IgD-negative memory B cell (primary cell): ENCODE results near the gene SNTG2. TPM values are rescaled to one million over a fixed set of nuclear protein-coding genes. Genes with fewer than 3 reads are reported as not detected.

ENCODE experiments used
- H3K27ac Mint-ChIP-seq, 3 donors: one replicate each; pipeline ENCODE4 v1.8.0; 2020 to 2022; ENCODE audit warnings: mild to moderate bottlenecking in 3 of 3, mixed read lengths in 3 of 3, moderate library complexity in 1 of 3
- H3K27me3 Mint-ChIP-seq: one replicate; pipeline ENCODE4 v1.8.0; 2021; ENCODE audit warnings: mixed read lengths
- H3K36me3 Mint-ChIP-seq: one replicate; pipeline ENCODE4 v1.8.0; 2020; ENCODE audit warnings: mild to moderate bottlenecking, mixed read lengths
- H3K4me1 Mint-ChIP-seq, 3 donors: one replicate each; pipeline ENCODE4 v1.8.0; 2020 to 2022; ENCODE audit warnings: mixed read lengths in 3 of 3, mild to moderate bottlenecking in 1 of 3
- H3K4me3 Mint-ChIP-seq, 4 donors: one replicate each; pipeline ENCODE4 v1.8.0; 2020 to 2022; ENCODE audit warnings: mild to moderate bottlenecking in 4 of 4, mixed read lengths in 4 of 4, moderate library complexity in 3 of 4
- H3K9me3 Mint-ChIP-seq, 3 donors: one replicate each; pipeline ENCODE4 v1.8.0; 2020 to 2021; ENCODE audit warnings: mixed read lengths in 3 of 3, mild to moderate bottlenecking in 1 of 3
- polyA plus RNA-seq: library from polyadenylated mRNA; unstranded; fragments of 300-500 nt; fragmentation: Illumina TruSeq; gene quantifications from one replicate; pipeline ENCODE4 v1.2.3, GENCODE V29; 2021

SNTG2 gene
- polyA plus RNA-seq, 1 donor from 2014 or later: not detected

GRCh38 chr2:920999-921398 lies 29.6 kb upstream of the SNTG2 start:
- Mint-ChIP-seq H3K9me3 (peaks cover 0 to 3% (median 0%) of the 10 kb centered on the region in 3 donors), H3K36me3 (no peaks in the 10 kb centered on the region), H3K27me3 (no peaks in the 10 kb centered on the region), H3K4me1 (no peaks in the 10 kb centered on the region), H3K4me3 (no peak overlapping the region), H3K27ac (no peak overlapping the region)

DNA sequence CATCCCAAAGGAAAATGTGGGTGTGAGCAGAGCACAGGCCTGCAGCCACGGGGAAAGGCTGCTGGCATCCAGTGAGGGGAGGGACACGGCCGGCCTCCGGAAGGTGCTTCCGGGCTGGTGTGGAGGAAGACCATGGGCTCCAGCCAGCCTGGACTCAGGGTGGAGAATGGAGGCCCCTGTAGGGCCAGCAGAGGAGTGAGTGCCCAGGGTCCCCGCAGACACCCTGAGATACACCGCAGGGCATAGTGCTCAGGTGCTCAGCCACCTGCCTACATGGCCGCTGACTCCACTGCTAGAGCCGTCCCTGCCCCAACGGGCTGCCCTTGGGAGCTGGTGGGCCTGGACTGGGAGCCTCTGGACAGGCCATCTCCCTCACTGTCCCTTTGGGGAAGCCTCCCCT lies 28.5 kb upstream of the SNTG2 start:
- Mint-ChIP-seq H3K36me3 (no peaks in the 10 kb centered on the region), H3K27ac (no peak overlapping the region), H3K27me3 (no peaks in the 10 kb centered on the region), H3K4me3 (no peak overlapping the region), H3K4me1 (no peaks in the 10 kb centered on the region), H3K9me3 (peaks cover 0 to 1% (median 0%) of the 10 kb centered on the region in 3 donors)

DNA sequence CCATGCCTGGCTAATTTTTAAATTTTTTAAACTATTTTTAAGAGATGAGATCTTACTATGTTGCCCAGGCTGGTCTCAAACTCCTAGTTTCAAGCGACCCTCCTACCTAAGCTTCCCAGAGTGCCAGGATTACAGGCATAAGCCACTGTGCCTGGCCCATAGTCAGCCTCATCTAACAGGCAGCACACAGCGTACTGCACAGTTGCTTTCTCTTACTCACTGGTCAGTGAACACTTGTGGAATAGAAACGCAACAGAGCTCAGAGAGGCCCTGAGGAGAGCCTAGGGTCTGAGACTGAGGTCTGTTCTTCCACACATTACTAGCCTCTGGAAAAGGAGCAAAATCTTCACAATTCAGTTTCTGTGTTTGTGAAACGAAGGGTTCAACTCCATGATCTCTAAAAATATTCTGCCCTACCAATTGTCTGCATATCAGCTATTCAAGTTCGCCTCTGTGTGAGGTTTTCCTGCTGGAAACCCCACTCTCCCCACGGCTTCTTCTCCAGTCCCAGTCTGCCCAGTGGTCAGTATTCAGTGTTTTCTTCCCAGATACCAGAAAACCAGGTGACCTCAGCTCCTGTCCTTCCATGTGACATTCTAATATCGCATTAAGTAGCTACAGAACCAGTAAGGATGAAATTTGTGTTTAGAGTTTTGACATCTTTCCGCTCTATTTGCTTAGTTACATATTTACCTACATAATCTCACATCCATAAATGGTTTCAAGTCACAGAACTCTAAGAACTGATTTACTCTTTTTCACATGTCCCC lies 26.6 kb upstream of the SNTG2 start:
- Mint-ChIP-seq H3K27ac (no peak overlapping the region), H3K27me3 (no peaks in the 10 kb centered on the region), H3K4me3 (no peak overlapping the region), H3K9me3 (peaks cover 0 to 1% (median 0%) of the 10 kb centered on the region in 3 donors), H3K36me3 (no peaks in the 10 kb centered on the region), H3K4me1 (no peaks in the 10 kb centered on the region)

DNA sequence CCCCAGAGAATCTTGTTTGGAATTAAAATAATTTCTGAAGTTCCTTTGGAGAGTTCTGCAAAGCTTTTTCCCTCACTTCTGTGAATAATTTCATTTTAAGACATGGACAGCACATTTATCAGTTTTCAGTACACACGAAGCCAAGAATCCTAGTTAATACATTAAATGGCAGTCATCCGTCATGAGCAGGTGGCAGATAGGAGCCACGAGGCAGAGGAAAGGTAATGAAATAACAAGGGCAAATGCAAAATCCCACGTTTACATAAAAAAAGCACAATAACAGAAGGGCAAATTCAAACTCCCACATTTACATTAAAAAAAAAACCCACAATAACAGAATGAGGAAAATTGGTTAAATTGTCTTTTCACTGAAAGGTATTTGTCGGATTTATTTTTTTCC lies 25.9 kb upstream of the SNTG2 start:
- Mint-ChIP-seq H3K4me1 (no peaks in the 10 kb centered on the region), H3K4me3 (no peak overlapping the region), H3K36me3 (no peaks in the 10 kb centered on the region), H3K27ac (no peak overlapping the region), H3K27me3 (no peaks in the 10 kb centered on the region), H3K9me3 (peaks cover 0 to 1% (median 0%) of the 10 kb centered on the region in 3 donors)

DNA sequence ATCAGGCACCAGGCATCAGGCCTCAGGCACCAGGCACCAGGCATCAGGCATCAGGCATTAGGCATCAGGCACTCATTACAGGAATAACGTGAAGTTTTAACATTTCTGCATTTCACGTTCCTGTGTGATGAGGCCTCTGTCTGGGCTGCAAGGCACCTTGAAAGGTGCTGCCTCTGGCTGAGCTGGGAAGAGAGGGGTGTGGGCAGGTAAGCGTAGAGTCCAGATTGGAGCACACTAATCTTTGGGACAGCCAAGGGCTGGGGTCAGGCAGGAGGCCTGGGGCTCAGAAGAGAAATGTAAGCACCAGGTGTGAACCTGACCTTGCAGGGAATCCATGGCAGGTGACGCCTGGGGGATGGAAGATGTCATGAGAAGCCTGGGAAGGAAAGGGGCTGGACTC lies 25.3 kb upstream of the SNTG2 start:
- Mint-ChIP-seq H3K4me1 (no peaks in the 10 kb centered on the region), H3K27me3 (no peaks in the 10 kb centered on the region), H3K9me3 (peaks cover 0 to 1% (median 0%) of the 10 kb centered on the region in 3 donors), H3K36me3 (no peaks in the 10 kb centered on the region), H3K27ac (no peak overlapping the region), H3K4me3 (no peak overlapping the region)

GRCh38 chr2:925711-926110 lies 24.9 kb upstream of the SNTG2 start:
- Mint-ChIP-seq H3K27me3 (no peaks in the 10 kb centered on the region), H3K27ac (no peak overlapping the region), H3K4me1 (no peaks in the 10 kb centered on the region), H3K4me3 (no peak overlapping the region), H3K36me3 (no peaks in the 10 kb centered on the region), H3K9me3 (peaks cover 0 to 1% (median 0%) of the 10 kb centered on the region in 3 donors)

DNA sequence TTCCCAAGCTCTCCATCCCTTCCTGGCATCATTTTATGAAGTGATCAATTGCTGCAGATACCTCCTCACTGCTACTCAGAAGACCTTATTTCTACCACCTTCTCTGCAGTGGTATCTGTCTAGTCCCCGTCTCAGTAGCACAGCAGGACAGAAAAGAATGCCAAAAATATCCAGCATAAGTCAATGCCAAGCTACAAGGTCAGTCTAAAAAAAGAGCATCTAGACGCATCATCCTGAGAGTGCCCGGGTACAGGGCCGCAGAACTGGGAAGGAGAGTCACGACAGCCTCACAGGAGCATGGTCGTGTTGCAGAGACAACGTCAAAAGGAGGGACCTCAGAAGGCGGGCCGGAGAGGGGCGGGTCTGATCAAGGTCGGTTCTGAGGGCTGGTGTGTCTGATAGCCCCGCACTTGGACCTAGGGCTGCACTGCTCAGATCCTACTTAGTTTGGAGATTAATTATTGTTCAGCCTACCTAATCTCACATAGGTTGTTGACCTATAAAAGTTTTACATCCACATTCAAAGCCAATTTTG lies 24.3 kb upstream of the SNTG2 start:
- Mint-ChIP-seq H3K36me3 (no peaks in the 10 kb centered on the region), H3K27ac (no peak overlapping the region), H3K4me3 (no peak overlapping the region), H3K4me1 (no peaks in the 10 kb centered on the region), H3K9me3 (peaks cover 0 to 1% (median 0%) of the 10 kb centered on the region in 3 donors), H3K27me3 (no peaks in the 10 kb centered on the region)

DNA sequence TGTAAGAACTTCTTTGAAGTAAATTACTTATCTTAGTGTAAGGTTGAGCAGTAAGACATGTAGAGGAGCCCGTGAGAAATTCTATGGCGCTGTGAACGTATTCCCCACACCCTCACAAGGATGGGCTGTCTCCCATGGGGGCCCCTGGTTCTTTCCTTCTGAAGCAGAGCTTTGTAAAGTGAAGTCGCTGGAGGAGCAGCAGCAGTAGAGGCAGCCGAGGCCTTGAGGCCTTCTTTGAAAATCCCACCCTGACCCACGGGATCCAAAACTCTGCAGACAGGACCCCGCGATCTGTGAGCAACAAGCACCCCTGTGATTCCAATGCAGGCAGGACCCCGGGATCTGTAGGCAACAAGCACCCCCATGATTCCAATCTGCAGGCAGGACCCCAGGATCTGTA lies 23.8 kb upstream of the SNTG2 start:
- Mint-ChIP-seq H3K36me3 (no peaks in the 10 kb centered on the region), H3K4me1 (no peaks in the 10 kb centered on the region), H3K9me3 (peaks cover 0 to 1% (median 0%) of the 10 kb centered on the region in 3 donors), H3K27me3 (no peaks in the 10 kb centered on the region), H3K4me3 (no peak overlapping the region), H3K27ac (no peak overlapping the region)

- no peak overlapping the region for H3K4me3 Mint-ChIP-seq
- no peaks in the 10 kb centered on the region for H3K36me3 Mint-ChIP-seq
Measured at GRCh38 chr2:929011-929735, 21.5 kb upstream of the SNTG2 start.

GRCh38 chr2:929925-930324 lies 20.7 kb upstream of the SNTG2 start:
- Mint-ChIP-seq H3K27me3 (no peaks in the 10 kb centered on the region), H3K9me3 (no peaks in the 10 kb centered on the region), H3K4me1 (no peaks in the 10 kb centered on the region), H3K27ac (no peak overlapping the region), H3K36me3 (no peaks in the 10 kb centered on the region), H3K4me3 (no peak overlapping the region)

More at GRCh38 chr2:929011-929735, 21.5 kb upstream of the SNTG2 start:
- Mint-ChIP-seq H3K9me3 (peaks cover 0 to under 1% (median 0%) of the 10 kb centered on the region in 3 donors), H3K4me1 (no peaks in the 10 kb centered on the region), H3K27me3 (no peaks in the 10 kb centered on the region), H3K27ac (no peak overlapping the region)

GRCh38 chr2:930935-931334 lies 19.7 kb upstream of the SNTG2 start:
- Mint-ChIP-seq H3K27me3 (no peaks in the 10 kb centered on the region), H3K9me3 (no peaks in the 10 kb centered on the region), H3K4me1 (no peaks in the 10 kb centered on the region), H3K36me3 (no peaks in the 10 kb centered on the region), H3K4me3 (no peak overlapping the region), H3K27ac (no peak overlapping the region)

- Mint-ChIP-seq H3K4me1 (no peaks in the 10 kb centered on the region), H3K4me3 (no peak overlapping the region), H3K9me3 (peaks cover 0 to 4% (median 0%) of the 10 kb centered on the region in 3 donors), H3K27ac (no peak overlapping the region), H3K36me3 (no peaks in the 10 kb centered on the region), H3K27me3 (no peaks in the 10 kb centered on the region)
Measured at GRCh38 chr2:932320-933115, 18.1 kb upstream of the SNTG2 start.

GRCh38 chr2:933734-934295 lies 16.8 kb upstream of the SNTG2 start:
- no peaks in the 10 kb centered on the region for H3K27me3 Mint-ChIP-seq
- no peak overlapping the region for H3K4me3 Mint-ChIP-seq

DNA sequence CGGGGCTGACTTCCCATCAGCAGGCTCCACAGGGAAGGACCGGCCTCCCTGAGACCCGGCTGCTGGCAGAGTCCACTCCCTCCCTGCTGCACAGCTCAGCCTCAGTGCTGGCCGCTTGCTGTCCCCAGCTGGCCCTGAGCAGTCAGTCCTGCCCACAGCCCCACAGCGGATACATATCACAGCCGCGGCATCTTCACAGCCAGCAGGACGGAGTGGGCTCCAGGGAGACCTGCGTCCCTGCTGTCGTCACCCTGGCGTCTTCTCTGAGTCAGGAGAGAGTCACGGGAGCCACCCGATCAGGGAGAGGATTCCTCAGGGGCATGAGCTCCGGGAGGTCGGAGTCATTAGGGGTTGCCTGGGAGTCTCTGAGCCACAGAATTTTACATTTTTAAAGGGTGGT lies 13.1 kb upstream of the SNTG2 start:
- peaks cover 0 to 4% (median 0%) of the 10 kb centered on the region in 3 donors for H3K9me3 Mint-ChIP-seq
- H3K27ac Mint-ChIP-seq: no peak overlapping the region
- H3K4me3 Mint-ChIP-seq: no peak overlapping the region
- no peaks in the 10 kb centered on the region for H3K27me3 Mint-ChIP-seq
- H3K4me1 Mint-ChIP-seq: no peaks in the 10 kb centered on the region
- H3K36me3 Mint-ChIP-seq: peaks cover 2% of the 10 kb centered on the region

More at GRCh38 chr2:933734-934295, 16.8 kb upstream of the SNTG2 start:
- Mint-ChIP-seq H3K4me1 (no peaks in the 10 kb centered on the region), H3K27ac (no peak overlapping the region), H3K9me3 (peaks cover 0 to 4% (median 0%) of the 10 kb centered on the region in 3 donors), H3K36me3 (no peaks in the 10 kb centered on the region)
